Kidney epithelial cell (primary cell): ENCODE data around the gene C6orf89. TPM values are rescaled to one million over a fixed set of nuclear protein-coding genes. Genes with fewer than 3 reads are reported as not detected.

Experiments
- DNase-seq: peaks from one replicate; pipeline ENCODE4 v3.0.0-alpha.2; 2010; ENCODE audit warnings: low read depth
- H3K27me3 ChIP-seq: 2 replicates; pipeline ENCODE4 v1.6.0; 2011; ENCODE audit warnings: low read length; ENCODE audit not compliant: control insufficient read depth, insufficient read depth
- H3K36me3 ChIP-seq: 2 replicates; pipeline ENCODE4 v1.5.1; 2011; ENCODE audit warnings: low read length; ENCODE audit not compliant: control insufficient read depth, insufficient read depth
- H3K4me3 ChIP-seq: 2 replicates; pipeline ENCODE4 v1.5.1; 2011; ENCODE audit warnings: low read depth, mild to moderate bottlenecking, control low read depth, low read length
- CTCF ChIP-seq: IDR thresholded peaks from 2 replicates; pipeline ENCODE4 v1.5.1; 2011; ENCODE audit warnings: mild to moderate bottlenecking, moderate library complexity, low read length, control low read depth, inconsistent platforms; ENCODE audit not compliant: insufficient read depth, poor library complexity, severe bottlenecking
- total RNA-seq: library from RNA; depleted of rRNA; stranded (reverse); fragments of >200 nt; gene quantifications from 2 replicates; pipeline ENCODE4 v1.2.3, GENCODE V29; 2015

Gene C6orf89
- total RNA-seq, result 31.4 and 42.5 TPM in 2 replicates

GRCh38 chr6:36885461-36886401 lies at the start of gene C6orf89:
Gene C6orf89 (plus strand): TSS chr6:36885952. CDS start chr6:36899445, 13,493 bp downstream.
- peak within 1 kb of the TSS; percentile 72 for H3K4me3 ChIP-seq
- TF ChIP-seq CTCF, result peak; percentile 88
- H3K27me3 ChIP-seq, result no peaks in the 10 kb centered on the region
- H3K36me3 ChIP-seq, result no peaks in the 10 kb centered on the region
- peak; percentile 84 for DNase-seq

- Histone ChIP-seq H3K4me3 (no peak overlapping the region), H3K36me3 (no peaks in the 10 kb centered on the region), H3K27me3 (peaks cover 49% of the 10 kb centered on the region)
- DNase-seq, result no peak
- peak; percentile 9 for TF ChIP-seq CTCF
Measured at GRCh38 chr6:36836111-36837021, 49.4 kb upstream of the C6orf89 start.

- Histone ChIP-seq H3K4me3 (no peak overlapping the region), H3K27me3 (peaks cover 49% of the 10 kb centered on the region), H3K36me3 (no peaks in the 10 kb centered on the region)
- TF ChIP-seq CTCF, result no peak
- no peak for DNase-seq
Measured at GRCh38 chr6:36837022-36837339, 48.8 kb upstream of the C6orf89 start.

- H3K27me3 ChIP-seq, result peaks cover 49% of the 10 kb centered on the region
Measured at GRCh38 chr6:36837686-36838085, 48.1 kb upstream of the C6orf89 start.

More at GRCh38 chr6:36837686-36838085, 48.1 kb upstream of the C6orf89 start:
- Histone ChIP-seq H3K36me3 (no peaks in the 10 kb centered on the region), H3K4me3 (no peak overlapping the region)
- no peak for TF ChIP-seq CTCF
- DNase-seq, result no peak
